Cardiac fibroblast (primary cell): ENCODE data around the gene PUS1.

ENCODE experiments used
- DNase-seq, 2 donors: peaks; one replicate each; pipeline versions ENCODE4 v3.0.0 to v3.0.0-alpha.2; 2010; ENCODE audit warnings: low read depth in 2 of 2
- H3K4me3 ChIP-seq, 2 donors: replicated peaks in 1 of 2; 1 replicate in 1 of 2; 2 replicates in 1 of 2; pipeline ENCODE4 v1.5.1; 2011; ENCODE audit warnings: low read depth in 2 of 2, low read length in 2 of 2, mild to moderate bottlenecking in 2 of 2, moderate library complexity in 1 of 2
- CTCF ChIP-seq: IDR thresholded peaks from one replicate; pipeline ENCODE4 v1.5.1; 2011; ENCODE audit warnings: low read depth, mild to moderate bottlenecking, low read length, inconsistent platforms

PUS1 gene

DNA sequence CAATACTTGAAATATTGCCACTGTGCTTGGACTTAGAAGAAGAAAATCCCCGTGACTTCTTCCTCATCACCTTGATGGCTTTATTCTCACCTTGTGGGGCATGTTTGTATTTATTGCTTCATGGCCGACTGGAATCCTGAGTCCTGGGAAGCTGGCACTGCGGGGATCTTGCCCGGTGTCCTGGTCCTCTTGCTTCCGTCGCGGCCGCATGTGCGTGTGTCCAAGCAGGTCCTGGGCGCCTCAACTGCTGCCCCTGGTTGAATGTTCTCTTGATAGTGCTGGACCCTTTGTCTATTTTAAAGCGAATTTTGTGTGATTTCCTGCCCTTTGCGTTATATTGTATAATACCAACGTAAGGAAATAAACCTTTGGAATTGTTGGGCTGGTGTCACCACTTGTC, 6.3 kb upstream of the PUS1 start:
- H3K4me3 ChIP-seq = no peak overlapping the region
- DNase-seq = no peak
- TF ChIP-seq CTCF = no peak

DNA sequence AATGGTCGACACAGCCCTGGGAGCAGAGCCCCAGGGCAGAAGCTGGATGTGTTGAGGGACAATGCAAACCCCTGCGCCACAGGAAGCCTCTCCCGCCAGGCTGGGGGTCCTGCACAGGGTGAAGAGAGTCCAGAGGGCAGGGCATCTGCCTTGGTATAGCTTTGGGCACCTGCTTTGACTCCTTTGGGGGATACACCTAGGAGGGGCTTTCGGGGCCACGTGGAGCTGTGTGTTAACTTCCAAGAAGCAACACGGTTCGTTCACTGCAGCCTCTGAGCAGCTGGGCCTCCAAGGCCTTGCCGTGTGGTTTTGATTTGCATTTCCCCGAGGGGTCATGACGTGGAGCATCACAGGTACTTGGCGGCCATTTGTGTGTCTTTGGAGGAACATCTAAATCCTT, 5.8 kb upstream of the PUS1 start:
- no peak for TF ChIP-seq CTCF
- H3K4me3 ChIP-seq = no peak overlapping the region
- no peak for DNase-seq

DNA sequence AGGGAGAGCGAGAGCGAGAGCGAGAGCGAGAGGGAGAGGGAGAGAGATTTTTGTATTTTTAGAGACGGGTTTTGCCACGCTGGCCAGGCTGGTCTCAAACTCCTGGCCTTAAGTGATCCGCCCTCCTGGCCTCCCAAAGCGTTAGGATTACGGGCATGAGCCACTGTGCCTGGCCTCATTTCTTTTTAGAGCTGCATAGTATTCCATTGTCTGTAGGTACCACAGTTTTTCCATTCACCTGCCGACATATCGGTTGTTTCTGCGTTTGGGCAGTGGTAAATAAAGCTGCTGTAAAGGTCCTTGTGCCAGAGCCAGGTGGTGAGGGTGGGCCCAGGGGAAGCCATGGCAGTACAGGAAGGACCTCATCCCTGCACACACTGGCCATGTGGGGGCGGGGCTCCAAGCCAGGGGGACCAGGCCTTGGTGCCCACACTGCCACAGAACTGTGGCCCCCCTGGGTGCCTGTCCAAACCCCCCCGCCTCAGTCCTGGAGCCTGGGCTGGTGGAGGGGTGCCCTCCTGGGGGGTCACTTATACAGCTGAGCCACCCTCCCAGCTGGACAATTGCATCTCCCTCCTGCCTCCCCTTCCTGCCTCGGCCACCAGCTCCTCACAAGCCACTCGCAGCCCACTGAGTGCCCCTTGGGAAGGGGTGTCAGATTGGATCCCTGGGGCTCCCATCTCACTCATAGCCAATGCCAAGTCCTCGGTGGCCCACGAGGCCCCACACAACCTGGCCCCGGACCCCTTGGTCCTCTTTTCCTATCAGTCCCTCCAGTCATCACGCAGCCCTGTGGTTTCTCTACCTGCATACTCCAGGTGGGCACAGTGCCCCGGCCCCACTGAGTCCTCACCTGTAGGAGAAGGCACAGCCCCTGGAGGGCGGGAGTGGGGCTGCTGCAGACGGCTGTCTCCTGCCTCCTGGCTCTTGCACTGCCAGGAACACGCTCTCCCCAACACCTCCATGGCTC, 1.7 kb upstream of the PUS1 start:
- no peak for TF ChIP-seq CTCF
- H3K4me3 ChIP-seq = no peak overlapping the region
- no peak for DNase-seq

GRCh38 chr12:131928080-131928710, 881 bp upstream of the PUS1 start:
- no peak for TF ChIP-seq CTCF
- DNase-seq = peak; percentile 26 to 34
- H3K4me3 ChIP-seq = peak overlapping the region; percentile 49 to 69

DNA sequence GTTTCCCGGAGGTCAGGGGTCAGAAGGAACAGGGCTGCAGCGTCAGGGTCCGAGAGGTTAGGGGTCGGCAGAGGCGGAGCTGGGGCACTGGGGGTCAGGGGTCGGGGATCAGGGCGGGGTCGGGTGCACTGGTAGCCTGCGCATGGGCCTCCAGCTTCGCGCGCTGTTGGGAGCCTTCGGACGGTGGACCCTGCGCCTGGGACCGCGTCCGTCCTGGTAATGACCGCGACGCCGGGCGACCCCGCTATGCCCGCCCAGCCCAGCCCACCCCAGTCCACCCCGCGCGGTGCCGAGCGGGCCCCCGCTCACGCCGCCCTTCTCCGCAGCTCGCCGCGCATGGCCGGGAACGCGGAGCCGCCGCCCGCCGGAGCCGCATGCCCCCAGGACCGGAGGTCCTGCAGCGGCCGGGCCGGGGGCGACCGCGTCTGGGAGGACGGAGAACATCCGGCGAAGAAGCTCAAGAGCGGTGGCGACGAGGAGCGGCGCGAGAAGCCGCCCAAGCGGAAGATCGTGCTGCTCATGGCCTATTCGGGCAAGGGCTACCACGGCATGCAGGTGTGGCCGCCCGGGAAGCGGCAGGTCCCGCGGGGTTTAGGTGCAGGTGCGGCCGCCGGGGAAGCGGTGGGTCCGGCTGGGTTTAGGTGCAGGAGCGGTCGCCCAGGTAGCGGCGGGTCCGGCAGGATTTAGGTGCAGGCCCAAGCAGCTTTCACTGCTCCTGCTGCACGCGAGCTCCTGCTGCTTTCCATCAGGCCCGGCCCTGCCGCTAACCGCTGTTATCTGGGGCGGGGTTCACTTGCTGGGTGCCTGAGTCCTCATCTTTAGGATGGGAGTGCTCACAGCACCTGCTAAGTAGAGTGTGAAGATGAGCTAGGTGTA, 743 bp downstream of the PUS1 start:
- TF ChIP-seq CTCF = no peak
- peak overlapping the region; percentile 73 to 100 for H3K4me3 ChIP-seq
- peak in 1 of 2 donors; percentile 21 for DNase-seq

GRCh38 chr12:131930510-131930909, 1.4 kb downstream of the PUS1 start:
- no peak for DNase-seq
- H3K4me3 ChIP-seq = peak overlapping the region; percentile 73 to 100
- no peak for TF ChIP-seq CTCF
